ENCODE measurements around the gene TCEAL7.
A peak's percentile ranks its signal among the peaks of the same experiment; 100 is the strongest.
"Not testable (repeated sequence)": the region's sequence is repeated elsewhere in the genome, so short reads cannot be mapped to it uniquely, and the experiment has no call there.

Gene TCEAL7

DNA sequence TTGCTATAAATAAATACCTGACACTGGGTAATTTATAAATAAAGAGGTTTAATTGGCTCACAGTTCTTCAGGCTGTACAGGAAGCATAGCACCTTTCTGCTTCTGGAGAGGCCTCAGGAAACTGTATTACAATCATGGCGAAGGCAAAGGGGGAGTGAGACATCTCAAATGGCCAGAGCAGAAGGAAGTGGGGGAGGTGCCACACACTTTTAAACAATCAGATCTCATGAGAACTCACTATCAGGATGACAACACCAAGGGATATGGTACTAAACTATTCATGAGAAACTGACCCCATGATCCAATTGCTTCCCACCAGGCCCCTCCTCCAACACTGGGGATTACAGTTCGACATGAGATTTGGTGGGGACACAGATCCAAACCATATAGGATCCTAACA lies 14.6 kb downstream of the TCEAL7 start:
- no peak overlapping the region for H3K27ac ChIP-seq (ENCODE audit: low read length)
- no peak overlapping the region for H3K4me3 ChIP-seq (ENCODE audit: low read length in 2 of 2)
- no peak overlapping the region for H3K9ac ChIP-seq (ENCODE audit: low read length in 2 of 2)
- no peaks in the 10 kb centered on the region for H3K9me3 ChIP-seq (ENCODE audit: control insufficient read depth in 2 of 2, low read length in 2 of 2)
- no peaks in the 10 kb centered on the region for H3K4me1 ChIP-seq (ENCODE audit: control insufficient read depth, insufficient read depth, low read length)
- H3K36me3 ChIP-seq (ENCODE audit: control insufficient read depth in 2 of 2, insufficient read depth in 2 of 2, low read length in 2 of 2), result no peaks in the 10 kb centered on the region
- H3K27me3 ChIP-seq (ENCODE audit: control insufficient read depth in 1 of 2, insufficient read depth in 2 of 2, low read length in 2 of 2), result peaks cover 0 to 16% of the 10 kb centered on the region in 2 donors

DNA sequence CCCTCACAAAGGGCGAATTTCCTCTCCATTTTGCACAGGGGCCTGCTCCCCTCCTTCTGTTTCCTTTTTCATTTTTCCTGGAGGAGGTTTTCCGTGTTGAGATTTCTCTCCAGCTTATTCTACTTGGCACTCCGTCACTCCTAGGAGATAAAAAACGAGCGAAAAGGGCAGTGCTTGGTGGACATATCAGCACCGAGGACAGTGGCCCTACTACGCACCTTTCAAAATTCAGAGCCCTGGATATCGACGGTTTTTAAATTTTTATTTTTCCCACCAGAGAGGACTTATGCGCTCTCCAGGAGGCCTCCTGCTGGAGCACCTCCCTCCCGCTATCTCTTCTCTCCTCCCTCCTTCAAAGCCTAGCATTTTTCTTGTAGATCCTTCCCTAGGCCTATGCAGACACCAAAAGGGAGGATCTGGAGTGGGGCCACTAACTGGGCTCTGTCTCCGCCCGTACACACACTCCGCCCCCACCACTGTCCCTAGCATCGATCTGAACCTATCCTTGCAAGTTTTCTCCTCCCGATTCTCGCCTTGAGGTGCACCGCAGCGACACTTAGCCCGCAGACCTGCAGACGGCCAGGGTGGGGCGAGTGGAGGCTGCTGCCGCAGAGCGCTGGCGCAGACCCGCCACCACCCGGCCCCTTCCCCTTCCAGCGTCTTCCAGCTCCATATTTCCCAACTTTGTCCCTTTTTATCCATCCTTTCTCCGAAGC lies 17.8 kb downstream of the TCEAL7 start:
- Histone ChIP-seq H3K4me1 (ENCODE audit: control insufficient read depth, insufficient read depth, low read length) (no peaks in the 10 kb centered on the region), H3K4me3 (ENCODE audit: low read length in 2 of 2) (no peak overlapping the region), H3K27me3 (ENCODE audit: control insufficient read depth in 1 of 2, insufficient read depth in 2 of 2, low read length in 2 of 2) (peaks cover 0 to 18% of the 10 kb centered on the region in 2 donors), H3K27ac (ENCODE audit: low read length) (no peak overlapping the region), H3K36me3 (ENCODE audit: control insufficient read depth in 2 of 2, insufficient read depth in 2 of 2, low read length in 2 of 2) (no peaks in the 10 kb centered on the region), H3K9ac (ENCODE audit: low read length in 2 of 2) (no peak overlapping the region), H3K9me3 (ENCODE audit: control insufficient read depth in 2 of 2, low read length in 2 of 2) (no peaks in the 10 kb centered on the region)

- H3K27ac ChIP-seq (ENCODE audit: low read length), result peak within 1 kb of the TSS; percentile 77
- H3K27me3 ChIP-seq (ENCODE audit: control insufficient read depth in 1 of 2, insufficient read depth in 2 of 2, low read length in 2 of 2), result no peaks in the 10 kb centered on the region
- no peaks in the 10 kb centered on the region for H3K4me1 ChIP-seq (ENCODE audit: control insufficient read depth, insufficient read depth, low read length)
- H3K9me3 ChIP-seq (ENCODE audit: control insufficient read depth in 2 of 2, low read length in 2 of 2), result no peaks in the 10 kb centered on the region
- peak within 1 kb of the TSS; percentile 93 to 97 for H3K9ac ChIP-seq (ENCODE audit: low read length in 2 of 2)
- no peaks in the 10 kb centered on the region for H3K36me3 ChIP-seq (ENCODE audit: control insufficient read depth in 2 of 2, insufficient read depth in 2 of 2, low read length in 2 of 2)
- peak within 1 kb of the TSS; percentile 86 to 94 for H3K4me3 ChIP-seq (ENCODE audit: low read length in 2 of 2)
Observed at GRCh38 chrX:103356130-103356798, 26.2 kb downstream of the TCEAL7 start, which contains the start of gene TCEAL9. TCEAL9 (plus strand) TSS chrX:103356506; CDS start chrX:103357685, 1,179 bp downstream.

GRCh38 chrX:103356858-103357257 lies 26.8 kb downstream of the TCEAL7 start:
- Histone ChIP-seq H3K4me1 (ENCODE audit: control insufficient read depth, insufficient read depth, low read length) (no peaks in the 10 kb centered on the region), H3K4me3 (ENCODE audit: low read length in 2 of 2) (peak overlapping the region; percentile 86 to 94), H3K9ac (ENCODE audit: low read length in 2 of 2) (peak overlapping the region; percentile 93 to 97), H3K36me3 (ENCODE audit: control insufficient read depth in 2 of 2, insufficient read depth in 2 of 2, low read length in 2 of 2) (no peaks in the 10 kb centered on the region), H3K9me3 (ENCODE audit: control insufficient read depth in 2 of 2, low read length in 2 of 2) (no peaks in the 10 kb centered on the region), H3K27me3 (ENCODE audit: control insufficient read depth in 1 of 2, insufficient read depth in 2 of 2, low read length in 2 of 2) (no peaks in the 10 kb centered on the region), H3K27ac (ENCODE audit: low read length) (peak overlapping the region; percentile 77)

DNA sequence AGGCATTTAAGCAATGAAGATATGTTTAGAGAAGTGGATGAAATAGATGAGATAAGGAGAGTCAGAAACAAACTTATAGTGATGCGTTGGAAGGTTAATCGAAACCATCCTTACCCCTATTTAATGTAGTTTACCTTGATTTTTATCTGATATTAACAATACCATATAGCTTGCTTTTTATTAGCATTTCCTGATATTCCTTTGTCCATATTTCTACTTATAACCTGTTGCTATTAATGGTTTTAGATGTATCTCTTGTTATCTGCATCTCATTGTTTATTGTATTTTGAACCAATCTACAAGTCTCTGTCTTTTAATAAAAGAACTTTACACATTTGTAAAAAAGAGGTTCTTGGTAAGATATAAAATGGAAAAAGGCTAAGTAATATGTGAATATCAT lies 27.8 kb downstream of the TCEAL7 start:
- Histone ChIP-seq H3K27me3 (ENCODE audit: control insufficient read depth in 1 of 2, insufficient read depth in 2 of 2, low read length in 2 of 2) (no peaks in the 10 kb centered on the region), H3K36me3 (ENCODE audit: control insufficient read depth in 2 of 2, insufficient read depth in 2 of 2, low read length in 2 of 2) (no peaks in the 10 kb centered on the region), H3K27ac (ENCODE audit: low read length) (no peak overlapping the region), H3K4me1 (ENCODE audit: control insufficient read depth, insufficient read depth, low read length) (no peaks in the 10 kb centered on the region), H3K9me3 (ENCODE audit: control insufficient read depth in 2 of 2, low read length in 2 of 2) (no peaks in the 10 kb centered on the region), H3K9ac (ENCODE audit: low read length in 2 of 2) (peak overlapping the region in 1 of 2 donors; percentile 97), H3K4me3 (ENCODE audit: low read length in 2 of 2) (peak overlapping the region in 1 of 2 donors; percentile 94)

DNA sequence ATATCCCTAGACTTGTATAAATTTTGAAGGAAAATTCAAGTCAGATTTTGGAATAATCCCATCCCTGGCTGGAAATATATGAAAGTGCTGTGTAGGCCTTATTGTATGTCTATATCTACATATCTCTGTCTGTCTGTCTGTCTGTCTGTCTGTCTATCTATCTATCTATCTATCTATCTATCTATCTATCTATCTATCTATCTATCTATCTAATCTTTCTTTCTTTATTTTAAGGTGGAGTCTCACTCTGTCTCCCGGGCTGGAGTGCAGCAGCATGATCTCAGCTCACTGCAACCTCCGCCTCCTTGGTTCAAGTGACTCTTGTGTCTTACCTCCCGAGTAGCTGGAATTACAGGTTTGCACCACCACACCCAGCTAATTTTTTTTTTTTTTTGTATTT lies 29.6 kb downstream of the TCEAL7 start:
- H3K4me1 ChIP-seq (ENCODE audit: control insufficient read depth, insufficient read depth, low read length); H3K9ac ChIP-seq (ENCODE audit: low read length in 2 of 2); H3K27ac ChIP-seq (ENCODE audit: low read length); H3K27me3 ChIP-seq (ENCODE audit: control insufficient read depth in 1 of 2, insufficient read depth in 2 of 2, low read length in 2 of 2); H3K4me3 ChIP-seq (ENCODE audit: low read length in 2 of 2); H3K9me3 ChIP-seq (ENCODE audit: control insufficient read depth in 2 of 2, low read length in 2 of 2); H3K36me3 ChIP-seq (ENCODE audit: control insufficient read depth in 2 of 2, insufficient read depth in 2 of 2, low read length in 2 of 2): not testable (repeated sequence)

GRCh38 chrX:103360092-103360491 lies 30.1 kb downstream of the TCEAL7 start:
- Histone ChIP-seq H3K27me3 (ENCODE audit: control insufficient read depth in 1 of 2, insufficient read depth in 2 of 2, low read length in 2 of 2) (no peaks in the 10 kb centered on the region), H3K9ac (ENCODE audit: low read length in 2 of 2) (no peak overlapping the region), H3K4me3 (ENCODE audit: low read length in 2 of 2) (no peak overlapping the region), H3K36me3 (ENCODE audit: control insufficient read depth in 2 of 2, insufficient read depth in 2 of 2, low read length in 2 of 2) (no peaks in the 10 kb centered on the region), H3K9me3 (ENCODE audit: control insufficient read depth in 2 of 2, low read length in 2 of 2) (no peaks in the 10 kb centered on the region), H3K27ac (ENCODE audit: low read length) (no peak overlapping the region), H3K4me1 (ENCODE audit: control insufficient read depth, insufficient read depth, low read length) (no peaks in the 10 kb centered on the region)

DNA sequence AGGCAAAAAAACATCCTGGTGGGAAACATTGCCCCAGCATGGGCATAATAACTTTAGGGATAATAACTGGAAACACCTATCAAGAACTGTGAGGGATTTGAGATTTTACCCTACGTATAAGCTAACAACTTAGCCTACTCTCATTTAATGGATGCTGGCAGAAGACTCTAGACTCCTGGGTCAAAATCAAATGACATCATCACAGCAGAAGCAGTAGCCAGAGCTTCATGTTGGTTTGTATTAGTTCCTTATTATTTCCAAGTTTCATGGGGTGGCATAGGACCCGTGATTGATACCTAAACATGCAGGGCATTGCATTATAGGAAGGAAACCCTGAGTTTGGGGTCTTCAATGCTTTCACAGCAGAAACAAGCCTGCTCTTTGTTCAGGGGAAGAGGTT lies 30.9 kb downstream of the TCEAL7 start:
- H3K4me3 ChIP-seq (ENCODE audit: low read length in 2 of 2), result no peak overlapping the region
- H3K27me3 ChIP-seq (ENCODE audit: control insufficient read depth in 1 of 2, insufficient read depth in 2 of 2, low read length in 2 of 2), result no peaks in the 10 kb centered on the region
- no peaks in the 10 kb centered on the region for H3K36me3 ChIP-seq (ENCODE audit: control insufficient read depth in 2 of 2, insufficient read depth in 2 of 2, low read length in 2 of 2)
- no peak overlapping the region for H3K27ac ChIP-seq (ENCODE audit: low read length)
- no peaks in the 10 kb centered on the region for H3K4me1 ChIP-seq (ENCODE audit: control insufficient read depth, insufficient read depth, low read length)
- no peaks in the 10 kb centered on the region for H3K9me3 ChIP-seq (ENCODE audit: control insufficient read depth in 2 of 2, low read length in 2 of 2)
- no peak overlapping the region for H3K9ac ChIP-seq (ENCODE audit: low read length in 2 of 2)

- Histone ChIP-seq H3K36me3 (ENCODE audit: control insufficient read depth in 2 of 2, insufficient read depth in 2 of 2, low read length in 2 of 2) (no peaks in the 10 kb centered on the region), H3K4me3 (ENCODE audit: low read length in 2 of 2) (no peak overlapping the region), H3K9me3 (ENCODE audit: control insufficient read depth in 2 of 2, low read length in 2 of 2) (no peaks in the 10 kb centered on the region), H3K4me1 (ENCODE audit: control insufficient read depth, insufficient read depth, low read length) (no peaks in the 10 kb centered on the region), H3K27ac (ENCODE audit: low read length) (no peak overlapping the region), H3K27me3 (ENCODE audit: control insufficient read depth in 1 of 2, insufficient read depth in 2 of 2, low read length in 2 of 2) (no peaks in the 10 kb centered on the region), H3K9ac (ENCODE audit: low read length in 2 of 2) (no peak overlapping the region)
Observed at GRCh38 chrX:103361798-103362197, 31.8 kb downstream of the TCEAL7 start.

DNA sequence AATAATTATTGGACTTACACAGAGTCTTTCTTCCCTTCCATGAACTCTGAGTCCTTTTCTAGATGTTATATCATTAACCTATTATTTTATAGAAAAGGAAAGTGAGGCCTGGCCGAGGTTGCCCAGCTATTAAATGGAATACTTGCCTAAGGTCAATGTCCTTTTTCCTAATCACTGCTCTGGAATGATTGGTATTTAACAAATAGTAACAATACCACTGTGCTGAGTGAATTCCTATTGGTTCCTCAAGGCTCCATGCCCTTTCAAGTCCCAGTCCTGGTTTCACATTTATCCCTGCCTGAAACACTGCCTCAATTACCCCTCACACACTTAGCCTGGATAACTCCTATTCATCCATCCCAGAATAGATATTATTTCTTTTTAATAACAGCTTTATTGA lies 32.4 kb downstream of the TCEAL7 start:
- H3K9me3 ChIP-seq (ENCODE audit: control insufficient read depth in 2 of 2, low read length in 2 of 2), result no peaks in the 10 kb centered on the region
- H3K27ac ChIP-seq (ENCODE audit: low read length), result no peak overlapping the region
- H3K4me1 ChIP-seq (ENCODE audit: control insufficient read depth, insufficient read depth, low read length), result no peaks in the 10 kb centered on the region
- H3K9ac ChIP-seq (ENCODE audit: low read length in 2 of 2), result no peak overlapping the region
- no peaks in the 10 kb centered on the region for H3K36me3 ChIP-seq (ENCODE audit: control insufficient read depth in 2 of 2, insufficient read depth in 2 of 2, low read length in 2 of 2)
- no peak overlapping the region for H3K4me3 ChIP-seq (ENCODE audit: low read length in 2 of 2)
- H3K27me3 ChIP-seq (ENCODE audit: control insufficient read depth in 1 of 2, insufficient read depth in 2 of 2, low read length in 2 of 2), result no peaks in the 10 kb centered on the region

DNA sequence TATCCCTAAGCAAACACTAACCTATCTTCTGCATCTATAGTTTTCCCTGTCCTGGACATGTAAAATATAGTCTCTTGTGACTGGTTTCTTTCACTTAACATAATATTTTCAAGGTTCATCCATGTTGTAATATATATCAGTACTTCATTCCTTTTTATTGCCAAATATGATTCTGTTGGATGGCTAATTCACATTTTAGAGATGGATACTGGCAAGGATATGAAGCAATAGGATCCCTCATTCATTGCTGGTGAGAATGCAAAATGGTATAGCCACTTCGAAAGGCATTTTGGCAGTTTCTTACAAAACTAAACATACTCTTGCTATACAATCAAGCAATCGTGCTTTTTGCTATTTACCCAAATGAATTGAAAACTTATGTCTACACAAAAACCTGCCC lies 33.0 kb downstream of the TCEAL7 start:
- H3K27ac ChIP-seq (ENCODE audit: low read length), result no peak overlapping the region

More for the DNA sequence above, 33.0 kb downstream of the TCEAL7 start:
- Histone ChIP-seq H3K4me1 (ENCODE audit: control insufficient read depth, insufficient read depth, low read length) (no peaks in the 10 kb centered on the region), H3K9ac (ENCODE audit: low read length in 2 of 2) (no peak overlapping the region), H3K36me3 (ENCODE audit: control insufficient read depth in 2 of 2, insufficient read depth in 2 of 2, low read length in 2 of 2) (no peaks in the 10 kb centered on the region), H3K9me3 (ENCODE audit: control insufficient read depth in 2 of 2, low read length in 2 of 2) (no peaks in the 10 kb centered on the region), H3K4me3 (ENCODE audit: low read length in 2 of 2) (no peak overlapping the region), H3K27me3 (ENCODE audit: control insufficient read depth in 1 of 2, insufficient read depth in 2 of 2, low read length in 2 of 2) (no peaks in the 10 kb centered on the region)
